ENCODE measurements around the gene PLPPR3. TPM values are rescaled to one million over a fixed set of nuclear protein-coding genes. Genes with fewer than 3 reads are reported as not detected.
A peak's percentile ranks its signal among the peaks of the same experiment; 100 is the strongest.

PLPPR3 gene
- total and polyA plus RNA-seq, 9 of the 15 experiments (the other 6 are each of a cell fraction or from before 2014, with no cell fraction given) = 0.01 to 48.2 (median 8.6) TPM

- no peak for TF ChIP-seq JUN (IDR thresholded peaks at IDR 0.05; ENCODE audit: borderline replicate concordance, low read depth, low read length)
- TF ChIP-seq JUN (CRISPR knock-in tag; IDR thresholded peaks at IDR 0.05; ENCODE audit: borderline replicate concordance) = no peak
- TF ChIP-seq TOE1 (IDR thresholded peaks at IDR 0.05; ENCODE audit: borderline replicate concordance) = no peak
- TF ChIP-seq TOE1 (CRISPR knock-in tag; IDR thresholded peaks at IDR 0.05; ENCODE audit: borderline replicate concordance, low read depth) = 0 out of 2 replicates have a peak, but pooled peaks have one; percentile 14
- TF ChIP-seq U2AF2 (optimal IDR thresholded peaks at IDR 0.05; ENCODE audit: low read depth, low read length) = no peak
- no peak for TF ChIP-seq MYC (IDR thresholded peaks at IDR 0.05; ENCODE audit: low read depth, low read length)
- TF ChIP-seq MYC (CRISPR knock-in tag; IDR thresholded peaks at IDR 0.05; ENCODE audit: borderline replicate concordance, low read depth) = no peak
- 0 out of 2 replicates have a peak, but pooled peaks have one; percentile 21 for TF ChIP-seq IRF2 (CRISPR knock-in tag; IDR thresholded peaks at IDR 0.05)
- no peak for TF ChIP-seq HMG20B (CRISPR knock-in tag; IDR thresholded peaks at IDR 0.05)
- TF ChIP-seq TAF15 (IDR thresholded peaks at IDR 0.05; ENCODE audit: low read depth, low read length) = 0 out of 2 replicates have a peak, but pooled peaks have one; percentile 27
- no peak for TF ChIP-seq TEAD4 (IDR thresholded peaks at IDR 0.05; ENCODE audit: low read length)
- no peak for TF ChIP-seq TEAD4 (CRISPR knock-in tag; IDR thresholded peaks at IDR 0.05; ENCODE audit: borderline replicate concordance)
- 0 out of 2 replicates have a peak, but pooled peaks have one; percentile 28 for TF ChIP-seq THAP12 (CRISPR knock-in tag; IDR thresholded peaks at IDR 0.05)
- no peak for TF ChIP-seq ATF7 (IDR thresholded peaks at IDR 0.05)
- TF ChIP-seq HIVEP1 (CRISPR knock-in tag; IDR thresholded peaks at IDR 0.05) = no peak
- no peak for TF ChIP-seq NFE2L1 (tag; IDR thresholded peaks at IDR 0.05; ENCODE audit: borderline replicate concordance, low read depth)
- no peak for TF ChIP-seq ZBED1 (IDR thresholded peaks at IDR 0.05)
- TF ChIP-seq BDP1 (IDR thresholded peaks at IDR 0.05; ENCODE audit: insufficient read depth, insufficient read length) = no peak
- peak; percentile 50 for TF ChIP-seq SNRNP70 (optimal IDR thresholded peaks at IDR 0.05; ENCODE audit: low read depth, low read length)
- no peak for TF ChIP-seq ZBTB11 (CRISPR knock-in tag; IDR thresholded peaks at IDR 0.05)
- TF ChIP-seq POLR2A (conservative IDR thresholded peaks at IDR 0.05) = peak; percentile 50
- no peak for TF ChIP-seq BACH1 (tag; IDR thresholded peaks at IDR 0.05)
- no peak for TF ChIP-seq ELF4 (CRISPR knock-in tag; IDR thresholded peaks at IDR 0.05)
- peak; percentile 79 for TF ChIP-seq FUS (optimal IDR thresholded peaks at IDR 0.05; ENCODE audit: low read depth, low read length)
- TF ChIP-seq ZNF143 (CRISPR knock-in tag; IDR thresholded peaks at IDR 0.05) = no peak
- peak; percentile 30; the same call in 1 of the 2 replicates for TF ChIP-seq ZBTB7A (IDR thresholded peaks at IDR 0.05; ENCODE audit: borderline replicate concordance, control insufficient read depth, low read depth, low read length)
Observed at GRCh38 chr19:867855-868457, 46.2 kb upstream of the PLPPR3 start (continued).

Measured in K562 (cell line).